Loucy (cell line): ENCODE results near the gene PLVAP.

Source experiments
- CTCF ChIP-seq: fragments of 200-600 bp; sonication (generic); conservative IDR thresholded peaks from 2 replicates; pipeline ENCODE4 v1.5.1; 2014; ENCODE audit warnings: mild to moderate bottlenecking, antibody characterized with exemption, low read length
- EZH2phosphoT487 ChIP-seq: fragments of 200-600 bp; IDR thresholded peaks from 2 replicates; pipeline ENCODE4 v1.6.1; 2018; ENCODE audit warnings: antibody characterized with exemption, mild to moderate bottlenecking, moderate library complexity, borderline replicate concordance

- peak; percentile 83 for TF ChIP-seq CTCF
- TF ChIP-seq EZH2phosphoT487, result no peak
Observed at GRCh38 chr19:17394891-17395415, 17.8 kb upstream of the PLVAP start.
